Astrocyte of the spinal cord (primary cell): ENCODE measurements around the gene PWWP2B.

Experiments used
- DNase-seq: peaks from one replicate; pipeline ENCODE4 v3.0.0; 2011; ENCODE audit warnings: low read depth, low spot score
- H3K4me3 ChIP-seq: 2 replicates; pipeline ENCODE4 v1.5.1; 2011; ENCODE audit warnings: low read depth, mild to moderate bottlenecking, low read length, moderate library complexity
- in situ Hi-C: cut with HindIII; loops from 2 replicates; pipeline ENCODE4 v1.10.0; 2017; ENCODE audit warnings: low sequenced_read_pairs
- TF ChIP-seq, protein P1 (sequence below): IDR thresholded peaks from 2 replicates; pipeline ENCODE4 v1.5.1; 2012; ENCODE audit warnings: low read depth, mild to moderate bottlenecking, low read length, inconsistent platforms

Gene PWWP2B

GRCh38 chr10:132442636-132443035 lies 45.6 kb downstream of the PWWP2B start:
- TF ChIP-seq, protein P1, sequence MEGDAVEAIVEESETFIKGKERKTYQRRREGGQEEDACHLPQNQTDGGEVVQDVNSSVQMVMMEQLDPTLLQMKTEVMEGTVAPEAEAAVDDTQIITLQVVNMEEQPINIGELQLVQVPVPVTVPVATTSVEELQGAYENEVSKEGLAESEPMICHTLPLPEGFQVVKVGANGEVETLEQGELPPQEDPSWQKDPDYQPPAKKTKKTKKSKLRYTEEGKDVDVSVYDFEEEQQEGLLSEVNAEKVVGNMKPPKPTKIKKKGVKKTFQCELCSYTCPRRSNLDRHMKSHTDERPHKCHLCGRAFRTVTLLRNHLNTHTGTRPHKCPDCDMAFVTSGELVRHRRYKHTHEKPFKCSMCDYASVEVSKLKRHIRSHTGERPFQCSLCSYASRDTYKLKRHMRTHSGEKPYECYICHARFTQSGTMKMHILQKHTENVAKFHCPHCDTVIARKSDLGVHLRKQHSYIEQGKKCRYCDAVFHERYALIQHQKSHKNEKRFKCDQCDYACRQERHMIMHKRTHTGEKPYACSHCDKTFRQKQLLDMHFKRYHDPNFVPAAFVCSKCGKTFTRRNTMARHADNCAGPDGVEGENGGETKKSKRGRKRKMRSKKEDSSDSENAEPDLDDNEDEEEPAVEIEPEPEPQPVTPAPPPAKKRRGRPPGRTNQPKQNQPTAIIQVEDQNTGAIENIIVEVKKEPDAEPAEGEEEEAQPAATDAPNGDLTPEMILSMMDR = no peak
- H3K4me3 ChIP-seq = no peak overlapping the region
- no peak for DNase-seq
- in situ Hi-C loops = no loop called here

GRCh38 chr10:132443605-132443982 lies 46.6 kb downstream of the PWWP2B start:
- TF ChIP-seq, protein P1 = peak; percentile 65
- in situ Hi-C loops = no loop called here
- no peak overlapping the region for H3K4me3 ChIP-seq
- peak; percentile 37 for DNase-seq

DNA sequence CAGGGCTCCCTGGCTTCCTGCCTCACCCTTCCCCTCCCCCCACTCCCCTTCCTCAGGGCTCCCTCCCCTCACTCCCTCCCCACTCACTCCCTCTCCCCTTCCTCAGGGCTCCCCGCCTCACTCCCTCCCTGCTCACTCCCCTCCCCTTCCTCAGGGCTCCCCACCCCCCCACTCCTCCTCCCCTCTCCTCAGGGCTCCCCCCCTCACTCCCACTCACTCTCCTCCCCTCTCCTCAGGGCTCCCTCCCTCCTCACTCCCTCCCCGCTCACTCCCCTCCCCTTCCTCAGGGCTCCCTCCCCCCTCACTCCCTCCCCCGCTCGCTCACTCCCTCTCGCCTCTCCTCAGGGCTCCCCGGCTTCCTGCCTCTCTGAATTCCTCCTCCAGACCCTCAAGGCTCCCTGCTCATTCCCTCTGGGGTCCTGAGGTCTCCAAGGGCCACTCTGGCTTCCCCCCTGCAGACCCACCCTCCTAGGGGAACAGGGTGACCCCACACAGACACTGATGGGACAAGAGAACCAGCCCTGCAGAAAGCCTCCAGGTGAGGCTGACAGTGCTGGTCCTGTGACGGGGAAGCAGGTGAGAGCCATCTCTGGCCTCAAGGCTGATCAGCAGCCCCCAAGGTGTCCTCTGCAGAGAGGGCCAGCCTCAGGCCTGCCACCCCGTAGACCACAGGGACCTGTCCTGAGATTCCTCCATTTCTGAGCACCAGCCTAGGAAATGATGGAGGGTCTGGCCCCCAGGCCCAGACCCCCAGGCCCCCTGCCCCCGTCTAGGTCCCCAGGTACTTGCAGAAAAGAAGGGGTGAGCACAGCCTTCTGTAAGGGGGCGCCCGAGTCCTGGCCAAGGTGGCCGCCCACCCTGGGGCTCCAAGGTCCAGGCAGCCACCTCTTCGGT lies 47.2 kb downstream of the PWWP2B start:
- TF ChIP-seq, protein P1 = no peak
- in situ Hi-C loops = no loop called here
- no peak for DNase-seq
- H3K4me3 ChIP-seq = no peak overlapping the region

- in situ Hi-C loops = no loop called here
- DNase-seq = peak; percentile 40
- TF ChIP-seq, protein P1 = no peak
- no peak overlapping the region for H3K4me3 ChIP-seq
Measured at GRCh38 chr10:132444877-132445351, 47.9 kb downstream of the PWWP2B start.

- TF ChIP-seq, protein P1 = no peak
- no peak for DNase-seq
- in situ Hi-C loops = no loop called here
- H3K4me3 ChIP-seq = no peak overlapping the region
Measured at GRCh38 chr10:132445516-132446194, 48.7 kb downstream of the PWWP2B start.

DNA sequence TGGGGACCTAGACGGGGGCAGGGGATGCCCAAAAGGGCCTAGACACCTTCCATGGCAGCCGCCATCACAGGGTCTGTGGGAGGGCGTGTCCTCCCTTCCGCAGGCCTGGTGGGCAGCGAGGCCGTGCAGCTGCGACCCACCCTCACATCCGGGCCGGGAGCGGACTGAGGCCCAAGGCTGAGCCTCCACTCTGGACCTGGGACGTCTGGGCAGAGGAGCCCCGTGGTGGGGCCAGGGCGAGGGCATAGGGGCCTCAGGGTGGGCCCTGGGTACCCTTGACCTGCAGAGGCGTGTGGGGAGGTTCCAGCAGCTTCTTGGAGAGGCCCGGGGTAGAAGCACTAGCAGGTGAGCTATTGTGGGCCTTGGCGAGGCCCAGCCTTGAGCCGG lies 49.2 kb downstream of the PWWP2B start:
- no peak overlapping the region for H3K4me3 ChIP-seq
- no peak for DNase-seq
- in situ Hi-C loops = no loop called here
- TF ChIP-seq, protein P1 = no peak
